Esophagus (tissue), 2 donors: ENCODE data around the gene PRSS57. TPM values are rescaled to one million over a fixed set of nuclear protein-coding genes. Genes with fewer than 3 reads are reported as not detected.

Experiments
- H3K27ac ChIP-seq, 2 donors: one replicate each; pipeline ENCODE4 v1.5.1; 2013; ENCODE audit warnings: low read depth in 2 of 2, mild to moderate bottlenecking in 2 of 2, inconsistent platforms in 1 of 2, low read length in 1 of 2, moderate library complexity in 1 of 2
- H3K27me3 ChIP-seq, 2 donors: one replicate each; pipeline ENCODE4 v1.6.1; 2013; ENCODE audit warnings: low read length in 2 of 2, control low read depth in 1 of 2, mild to moderate bottlenecking in 1 of 2; ENCODE audit not compliant: insufficient read depth in 2 of 2, control insufficient read depth in 1 of 2
- H3K36me3 ChIP-seq, 2 donors: one replicate each; pipeline ENCODE4 v1.6.1; 2013; ENCODE audit warnings: low read length in 1 of 2; ENCODE audit not compliant: control insufficient read depth in 2 of 2, insufficient read depth in 2 of 2
- H3K4me1 ChIP-seq, 2 donors: one replicate each; pipeline ENCODE4 v1.6.1; 2013; ENCODE audit warnings: low read length in 1 of 2; ENCODE audit not compliant: control insufficient read depth in 2 of 2, insufficient read depth in 2 of 2
- H3K4me3 ChIP-seq, 2 donors: one replicate each; pipeline ENCODE4 v1.5.1; 2013; ENCODE audit warnings: low read length in 2 of 2, mild to moderate bottlenecking in 2 of 2, low read depth in 1 of 2, moderate library complexity in 1 of 2
- H3K9me3 ChIP-seq, 2 donors: one replicate each; pipeline ENCODE4 v1.6.1; 2013; ENCODE audit warnings: mild to moderate bottlenecking in 2 of 2, low read depth in 1 of 2, low read length in 1 of 2, moderate library complexity in 1 of 2; ENCODE audit not compliant: control insufficient read depth in 2 of 2, insufficient read depth in 1 of 2
- WGBS, 2 donors: extraction: QIAGEN DNeasy Blood & Tissue Kit; methylation state at CpG; one replicate each; pipeline ENCODE4 v1.1.7; 2013; 5-methylcytosine and 5-hydroxymethylcytosine counted together
- polyA plus RNA-seq, 2 donors: library from polyadenylated mRNA; stranded (reverse); fragments of 200-250 nt; gene quantifications; one replicate each; pipeline ENCODE4 v1.2.3, GENCODE V29; 2013
- donor health status: healthy with polysubstance abuse.
- donor health status: Bipolar disorder and iron deficiency.

PRSS57 gene
- polyA plus RNA-seq, 2 donors = not detected

- Histone ChIP-seq H3K9me3 (no peaks in the 10 kb centered on the region), H3K4me3 (no peak overlapping the region), H3K27me3 (no peaks in the 10 kb centered on the region), H3K4me1 (no peaks in the 10 kb centered on the region), H3K27ac (no peak overlapping the region), H3K36me3 (no peaks in the 10 kb centered on the region)
- WGBS, 2 donors = 39% methylated on average over 40 to 41 of the region's 41 CpGs
Measured at GRCh38 chr19:694481-695351, 536 bp downstream of the PRSS57 start.

- Histone ChIP-seq H3K4me3 (no peak overlapping the region), H3K9me3 (no peaks in the 10 kb centered on the region), H3K27ac (no peak overlapping the region), H3K4me1 (no peaks in the 10 kb centered on the region), H3K27me3 (no peaks in the 10 kb centered on the region), H3K36me3 (no peaks in the 10 kb centered on the region)
- 69 to 70% methylated on average over 15 to 18 of the region's 18 CpGs for WGBS, 2 donors
Measured at GRCh38 chr19:690203-690602, 5.0 kb downstream of the PRSS57 start.

DNA sequence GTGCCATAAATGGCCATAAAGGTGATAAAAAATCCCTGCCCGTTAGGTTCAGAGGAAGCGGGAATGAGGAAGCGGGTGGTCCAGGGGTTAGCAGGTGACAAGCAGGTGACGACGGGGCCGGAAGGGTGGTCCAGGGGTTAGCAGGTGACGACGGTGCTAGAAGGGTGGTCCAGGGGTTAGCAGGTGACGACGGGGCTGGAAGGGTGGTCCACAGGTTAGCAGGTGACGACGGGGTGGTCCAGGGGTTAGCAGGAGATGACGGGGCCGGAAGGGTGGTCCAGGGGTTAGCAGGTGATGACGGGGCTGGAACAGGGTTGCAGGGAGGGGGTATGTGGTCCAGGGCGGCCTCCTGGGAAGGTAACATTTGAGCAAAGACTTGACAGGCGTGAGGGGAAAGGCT is 6.3 kb downstream of the PRSS57 start:
- Histone ChIP-seq H3K36me3 (no peaks in the 10 kb centered on the region), H3K27ac (no peak overlapping the region), H3K27me3 (no peaks in the 10 kb centered on the region), H3K4me1 (no peaks in the 10 kb centered on the region), H3K9me3 (no peaks in the 10 kb centered on the region), H3K4me3 (no peak overlapping the region)
- 79 to 89% methylated on average over 17 of the region's 17 CpGs for WGBS, 2 donors

GRCh38 chr19:688214-688613 is 7.0 kb downstream of the PRSS57 start:
- Histone ChIP-seq H3K4me3 (no peak overlapping the region), H3K27ac (no peak overlapping the region), H3K27me3 (no peaks in the 10 kb centered on the region), H3K36me3 (no peaks in the 10 kb centered on the region), H3K9me3 (no peaks in the 10 kb centered on the region), H3K4me1 (no peaks in the 10 kb centered on the region)
- 62 to 66% methylated on average over 15 of the region's 15 CpGs for WGBS, 2 donors

GRCh38 chr19:687569-688166 is 7.6 kb downstream of the PRSS57 start:
- Histone ChIP-seq H3K4me3 (no peak overlapping the region), H3K4me1 (no peaks in the 10 kb centered on the region), H3K9me3 (no peaks in the 10 kb centered on the region), H3K36me3 (no peaks in the 10 kb centered on the region), H3K27ac (no peak overlapping the region), H3K27me3 (no peaks in the 10 kb centered on the region)
- WGBS, 2 donors = 84 to 85% methylated on average over 11 of the region's 11 CpGs

DNA sequence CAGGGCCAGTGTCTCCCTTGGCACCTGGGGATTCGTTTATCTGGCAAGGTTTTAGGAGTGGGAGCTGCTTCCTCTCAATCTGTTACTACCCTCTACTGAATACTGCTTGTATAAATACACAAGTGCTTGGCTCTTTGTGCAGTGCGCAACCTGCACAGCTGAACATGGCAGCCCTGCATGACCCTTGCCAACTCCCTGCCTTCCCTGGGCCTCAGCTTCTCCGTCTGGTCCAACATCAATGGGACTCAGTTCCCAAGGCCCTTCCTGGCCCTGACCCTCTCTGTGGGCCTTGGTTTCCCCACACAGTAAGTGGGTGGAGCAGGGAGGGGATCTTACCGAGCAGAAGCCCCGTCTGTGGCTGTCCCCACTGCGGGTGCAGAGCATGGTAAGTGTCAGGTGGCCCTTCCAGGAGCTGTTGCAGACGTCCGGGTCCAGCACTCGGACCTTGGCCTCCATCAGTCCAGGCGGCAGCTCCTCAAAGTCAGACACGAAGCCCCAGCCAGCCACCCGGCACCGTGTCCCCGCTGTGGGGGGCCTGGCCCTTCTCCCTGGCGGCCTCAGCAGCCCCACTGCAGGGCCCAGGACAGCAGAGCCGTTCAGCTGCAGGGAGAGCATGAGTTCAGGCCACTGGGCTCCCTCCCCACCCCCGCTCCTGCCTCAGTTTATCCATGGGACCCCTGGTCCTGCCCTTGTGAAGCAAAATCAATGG is 8.5 kb downstream of the PRSS57 start:
- no peak overlapping the region for H3K27ac ChIP-seq
- no peaks in the 10 kb centered on the region for H3K4me1 ChIP-seq
- no peaks in the 10 kb centered on the region for H3K27me3 ChIP-seq
- H3K9me3 ChIP-seq = no peaks in the 10 kb centered on the region
- H3K36me3 ChIP-seq = no peaks in the 10 kb centered on the region
- H3K4me3 ChIP-seq = no peak overlapping the region
- WGBS, 2 donors = 63 to 72% methylated on average over 17 of the region's 17 CpGs

DNA sequence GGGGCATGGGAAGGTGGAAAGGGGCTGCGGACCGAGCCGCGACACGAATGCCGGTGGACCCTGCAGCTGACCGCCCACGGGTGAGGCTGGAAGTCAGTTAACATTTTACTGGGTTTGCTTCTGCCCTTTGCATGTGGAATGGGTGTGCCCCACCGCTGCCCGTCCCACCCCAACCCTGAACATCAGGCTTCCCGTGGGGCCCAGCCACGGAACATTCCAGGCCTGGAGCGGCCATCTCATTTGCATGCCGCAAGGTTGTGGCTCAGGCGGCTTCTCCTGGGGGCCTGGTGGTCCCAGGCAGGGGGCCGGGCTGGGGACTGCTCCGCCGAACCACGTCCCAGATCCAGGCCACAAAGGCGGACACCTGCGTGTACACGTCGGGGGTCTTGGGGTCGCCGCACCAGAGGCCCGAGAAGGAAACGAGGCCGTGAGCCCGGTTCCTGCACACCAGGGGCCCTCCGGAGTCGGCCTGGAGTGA is 9.8 kb downstream of the PRSS57 start:
- Histone ChIP-seq H3K9me3 (no peaks in the 10 kb centered on the region), H3K4me1 (no peaks in the 10 kb centered on the region), H3K27me3 (no peaks in the 10 kb centered on the region), H3K36me3 (no peaks in the 10 kb centered on the region), H3K4me3 (no peak overlapping the region), H3K27ac (no peak overlapping the region)
- 81 to 82% methylated on average over 31 of the region's 31 CpGs for WGBS, 2 donors

- 73 to 75% methylated on average over 25 of the region's 25 CpGs for WGBS, 2 donors
- no peak overlapping the region for H3K27ac ChIP-seq
- peaks cover 0 to 5% of the 10 kb centered on the region in 2 donors for H3K4me1 ChIP-seq
- no peak overlapping the region for H3K4me3 ChIP-seq
- H3K36me3 ChIP-seq = no peaks in the 10 kb centered on the region
- H3K27me3 ChIP-seq = no peaks in the 10 kb centered on the region
- H3K9me3 ChIP-seq = no peaks in the 10 kb centered on the region
Measured at GRCh38 chr19:682678-683320, 12.5 kb downstream of the PRSS57 start.
